HG02884 (cell line): ENCODE measurements around the gene TRPV2.
"Not testable (repeated sequence)": the region's sequence is repeated elsewhere in the genome, so short reads cannot be mapped to it uniquely, and the experiment has no call there.

ENCODE experiments used
- ATAC-seq: cut with Tn5 transposase; IDR thresholded peaks from one replicate; pipeline ENCODE4 v1.9.1; 2021; ENCODE audit warnings: mild to moderate bottlenecking, moderate library complexity; ENCODE audit not compliant: unreplicated experiment

Gene TRPV2

GRCh38 chr17:16415031-16415924 is at the start of gene TRPV2:
Gene TRPV2 (plus strand): TSS chr17:16415571. CDS start chr17:16417669, 2,098 bp downstream.
- no peak for ATAC-seq

- ATAC-seq: no peak
Measured at GRCh38 chr17:16371742-16372141, 43.6 kb upstream of the TRPV2 start.

- ATAC-seq: no peak
Measured at GRCh38 chr17:16374146-16374938, 41.0 kb upstream of the TRPV2 start.

GRCh38 chr17:16377941-16378341 is 37.4 kb upstream of the TRPV2 start:
- ATAC-seq: no peak

GRCh38 chr17:16378636-16379282 is 36.6 kb upstream of the TRPV2 start:
- ATAC-seq: no peak

- no peak for ATAC-seq
Measured at GRCh38 chr17:16379654-16380053, 35.7 kb upstream of the TRPV2 start.

- peak; percentile 86 for ATAC-seq
Measured at GRCh38 chr17:16380640-16381495, 34.5 kb upstream of the TRPV2 start, which contains the start of gene UBB. Gene UBB (plus strand): TSS chr17:16381091. CDS start chr17:16381908, 817 bp downstream.

GRCh38 chr17:16381496-16381820 is 33.9 kb upstream of the TRPV2 start:
- no peak for ATAC-seq

- ATAC-seq: no peak
Measured at GRCh38 chr17:16383216-16383615, 32.2 kb upstream of the TRPV2 start.

- no peak for ATAC-seq
Measured at GRCh38 chr17:16383772-16384287, 31.5 kb upstream of the TRPV2 start.

GRCh38 chr17:16384557-16384956 is 30.8 kb upstream of the TRPV2 start:
- ATAC-seq: no peak

GRCh38 chr17:16386126-16386507 is 29.3 kb upstream of the TRPV2 start:
- not testable (repeated sequence) for ATAC-seq

GRCh38 chr17:16391451-16391850 is 23.9 kb upstream of the TRPV2 start:
- no peak for ATAC-seq

GRCh38 chr17:16392491-16392890 is 22.9 kb upstream of the TRPV2 start:
- not testable (repeated sequence) for ATAC-seq

GRCh38 chr17:16395887-16396286 is 19.5 kb upstream of the TRPV2 start:
- ATAC-seq: not testable (repeated sequence)

- ATAC-seq: not testable (repeated sequence)
Measured at GRCh38 chr17:16396693-16397092, 18.7 kb upstream of the TRPV2 start.

- ATAC-seq: peak; percentile 81
Measured at GRCh38 chr17:16398270-16399267, 16.8 kb upstream of the TRPV2 start.

GRCh38 chr17:16403847-16404246 is 11.5 kb upstream of the TRPV2 start:
- not testable (repeated sequence) for ATAC-seq
